ENCODE measurements around the gene USF2. TPM values are rescaled to one million over a fixed set of nuclear protein-coding genes. Genes with fewer than 3 reads are reported as not detected.

USF2 gene
- total RNA-seq, 1 donor from 2014 or later = 32.6 TPM

DNA sequence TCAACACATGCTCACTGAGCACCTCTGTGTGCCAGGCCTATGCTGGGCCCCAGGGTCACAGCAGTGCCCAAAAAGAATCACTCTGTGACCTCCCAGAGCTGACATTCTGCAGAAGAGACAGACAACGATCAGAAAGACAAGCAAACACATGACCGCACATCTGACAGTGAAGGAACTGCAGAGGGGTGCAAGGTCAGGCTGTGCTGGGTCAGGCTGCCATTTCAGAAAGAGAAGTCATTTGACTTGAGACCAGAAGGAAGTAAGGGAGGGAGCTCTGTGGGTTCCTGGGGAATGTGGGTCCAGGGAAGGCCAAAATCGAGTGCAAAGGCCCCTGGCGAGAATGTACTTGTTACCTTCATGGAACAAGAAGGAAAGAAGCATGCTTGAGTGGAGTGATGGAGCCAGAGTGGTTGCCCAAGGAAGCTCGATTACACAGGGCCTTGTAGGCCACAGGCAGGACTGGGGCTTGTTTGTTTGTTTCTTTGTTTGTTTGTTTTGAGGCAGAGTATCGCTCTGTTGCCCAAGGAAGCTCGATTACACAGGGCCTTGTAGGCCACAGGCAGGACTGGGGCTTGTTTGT, 48.8 kb downstream of the USF2 start:
- DNase-seq (ENCODE audit: low read depth in 2 of 2) = no peak

DNA sequence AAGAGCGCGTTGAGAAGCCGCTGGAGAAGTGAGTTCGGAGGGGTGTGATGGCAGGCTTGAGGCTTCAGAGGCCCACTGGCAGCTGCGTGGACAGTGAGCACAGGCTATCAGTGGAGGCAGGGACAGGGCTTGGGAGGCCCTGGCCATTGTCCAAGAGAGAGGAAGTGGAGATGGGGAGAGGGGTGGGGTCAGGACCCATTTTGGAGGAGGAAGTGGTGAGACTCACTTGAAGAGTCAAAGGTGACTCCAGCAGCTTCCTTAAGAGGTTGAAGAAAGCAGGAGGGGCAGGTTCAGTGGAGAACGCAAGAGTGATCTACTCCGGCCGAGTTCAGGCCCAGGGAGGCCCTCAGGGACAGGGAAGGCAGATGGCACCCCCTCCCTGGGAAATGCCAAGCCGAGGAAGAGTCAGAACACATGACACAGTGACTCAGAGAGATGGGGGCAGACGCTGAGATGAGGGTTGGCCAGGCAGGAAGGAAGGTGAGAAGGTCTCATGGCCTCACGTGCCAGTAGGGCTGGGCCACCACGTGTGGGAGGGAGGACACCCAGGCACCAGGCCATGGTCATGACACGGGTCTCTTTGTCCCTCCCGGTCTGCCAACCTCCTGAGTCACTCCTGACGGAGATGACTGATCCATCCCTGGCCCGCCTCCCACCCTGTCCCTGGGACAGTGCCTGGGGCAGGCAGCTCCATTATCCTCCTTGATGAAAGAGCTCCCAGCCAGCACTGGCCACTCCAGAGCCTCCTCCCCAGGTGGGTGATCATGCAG, 50.1 kb downstream of the USF2 start:
- peak; percentile 90 to 98 for DNase-seq (ENCODE audit: low read depth in 2 of 2)

DNA sequence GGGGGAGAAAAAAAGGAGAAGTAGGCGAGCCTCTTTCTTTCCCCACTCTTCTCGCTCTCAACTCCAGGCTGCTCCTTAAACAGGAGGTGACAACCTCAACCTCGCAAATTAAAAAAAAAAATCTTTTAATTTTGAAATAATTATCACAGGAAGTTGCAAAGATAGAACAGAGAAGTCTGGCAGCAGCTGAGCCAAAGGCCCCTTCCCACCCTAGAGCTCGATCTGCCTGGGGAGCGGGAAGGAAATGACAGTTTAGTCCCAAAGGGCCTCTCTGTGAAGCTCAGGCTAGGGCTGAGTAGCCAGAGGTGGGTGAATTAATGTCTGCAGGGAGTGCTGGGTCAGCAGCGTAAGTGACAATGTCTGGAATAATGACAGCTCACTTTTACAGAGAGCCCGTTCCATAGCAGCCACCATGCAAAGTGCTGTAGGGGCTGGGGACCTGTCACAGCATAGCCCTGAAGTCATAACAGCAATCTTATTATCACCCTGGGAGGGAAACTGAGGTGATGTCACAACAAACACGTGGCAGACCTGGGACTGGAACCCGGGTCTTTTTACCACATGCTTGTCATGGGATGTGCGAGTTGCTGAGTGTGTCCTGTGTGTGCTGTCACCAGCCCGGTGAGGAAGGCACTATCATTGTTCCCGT, 51.4 kb downstream of the USF2 start:
- DNase-seq (ENCODE audit: low read depth in 2 of 2) = no peak

GRCh38 chr19:35321291-35321690, 52.5 kb downstream of the USF2 start:
- no peak for DNase-seq (ENCODE audit: low read depth in 2 of 2)

- no peak for DNase-seq (ENCODE audit: low read depth in 2 of 2)
These were observed 53.3 kb downstream of the USF2 start for GRCh38 chr19:35322014-35322413.

DNA sequence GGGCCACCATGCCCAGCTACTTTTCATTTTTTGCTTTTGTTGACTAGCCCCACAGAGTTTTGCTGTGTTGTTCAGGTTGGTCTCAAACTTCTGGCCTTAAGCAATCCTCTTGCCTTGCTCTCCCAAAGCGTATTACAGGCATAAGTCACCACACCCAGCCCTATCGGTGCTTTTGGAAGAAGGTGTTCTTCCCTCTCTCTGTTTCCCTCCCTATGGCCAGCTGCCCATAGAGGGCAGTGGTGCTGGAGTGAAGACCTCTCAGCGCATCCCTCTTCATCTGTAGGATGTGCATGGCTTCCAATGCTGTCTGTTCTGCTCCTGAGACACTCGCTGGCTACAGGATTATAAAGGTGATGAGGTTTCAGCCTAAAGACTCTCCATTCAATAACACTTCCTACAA, 58.9 kb downstream of the USF2 start:
- no peak for DNase-seq (ENCODE audit: low read depth in 2 of 2)

- no peak for DNase-seq (ENCODE audit: low read depth in 2 of 2)
These were observed 60.1 kb downstream of the USF2 start, which contains the start of gene CD22 for GRCh38 chr19:35328851-35329285. CD22 (plus strand) TSS chr19:35329187; CDS start chr19:35332041, 2,854 bp downstream.

- DNase-seq (ENCODE audit: low read depth in 2 of 2) = no peak
These were observed 60.6 kb downstream of the USF2 start for GRCh38 chr19:35329323-35329722.

Other genes with a start within 250 kb of the USF2 start
- gene SCN1B, start 238.5 kb upstream of the USF2 start, total RNA-seq = 5.0 and 5.2 TPM in 2 replicates
- gene HPN, start 227.2 kb upstream of the USF2 start, total RNA-seq = under 0.01 TPM in 1 of 2 replicates, not detected in the other
- not detected in 2 replicates for gene FXYD3, start 153.1 kb upstream of the USF2 start, total RNA-seq
- gene LGI4, start 133.9 kb upstream of the USF2 start, total RNA-seq = not detected in 2 replicates
- gene FXYD1, start 130.1 kb upstream of the USF2 start, total RNA-seq = not detected in 2 replicates
- not detected in 2 replicates for gene FXYD7, start 125.7 kb upstream of the USF2 start, total RNA-seq
- gene FXYD5, start 114.2 kb upstream of the USF2 start, total RNA-seq = 17.1 and 22.4 TPM in 2 replicates
- gene FAM187B, start 40.2 kb upstream of the USF2 start, total RNA-seq = not detected in 2 replicates
- gene LSR, start 20.0 kb upstream of the USF2 start, total RNA-seq = 0.25 and 0.26 TPM in 2 replicates
- gene HAMP, start 13.6 kb downstream of the USF2 start, total RNA-seq = under 0.01 and 0.26 TPM in 2 replicates
- 0.63 TPM in 1 of 2 replicates, not detected in the other for gene MAG, start 23.2 kb downstream of the USF2 start, total RNA-seq
- gene CD22, start 60.2 kb downstream of the USF2 start, total RNA-seq = 0.13 and 0.38 TPM in 2 replicates
- not detected in 2 replicates for gene FFAR1, start 78.9 kb downstream of the USF2 start, total RNA-seq
- gene FFAR3, start 89.5 kb downstream of the USF2 start, total RNA-seq = not detected in 2 replicates
- gene GPR42, start 102.1 kb downstream of the USF2 start, total RNA-seq = not detected in 2 replicates
- gene FFAR2, start 179.3 kb downstream of the USF2 start, total RNA-seq = not detected in 2 replicates
- gene KRTDAP, start 221.5 kb downstream of the USF2 start, total RNA-seq = not detected in 2 replicates
- not detected in 2 replicates for gene DMKN, start 244.7 kb downstream of the USF2 start, total RNA-seq

Measured in dermis microvascular lymphatic vessel endothelial cell (primary cell).